Measurements from ENCODE around the gene CASZ1.

CASZ1 gene

DNA sequence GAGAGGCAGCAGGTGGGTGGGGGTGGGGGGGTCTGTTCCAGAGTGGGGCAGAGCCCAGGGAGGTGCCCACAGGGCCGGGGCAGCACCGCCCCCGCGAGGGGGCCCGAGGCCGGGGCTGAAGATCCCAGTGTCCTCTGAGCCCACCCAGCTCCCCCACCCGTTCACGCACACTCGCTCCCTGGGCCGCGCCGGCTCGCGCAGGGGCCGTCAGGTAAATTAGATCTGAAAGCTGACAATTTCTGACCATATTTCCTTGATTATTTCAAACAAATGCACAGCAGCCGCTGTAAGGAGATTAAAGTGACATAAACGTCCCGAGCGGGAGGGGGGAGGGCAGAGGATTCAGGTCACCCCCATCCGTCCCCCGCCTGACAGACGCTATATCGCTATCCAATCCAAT lies 118.0 kb downstream of the CASZ1 start:
- TF ChIP-seq GATA2 (IDR thresholded peaks at IDR 0.05; ENCODE audit: low read depth, low read length) (no peak), GATA3 (IDR thresholded peaks at IDR 0.05; ENCODE audit: low read depth, low read length) (no peak)

DNA sequence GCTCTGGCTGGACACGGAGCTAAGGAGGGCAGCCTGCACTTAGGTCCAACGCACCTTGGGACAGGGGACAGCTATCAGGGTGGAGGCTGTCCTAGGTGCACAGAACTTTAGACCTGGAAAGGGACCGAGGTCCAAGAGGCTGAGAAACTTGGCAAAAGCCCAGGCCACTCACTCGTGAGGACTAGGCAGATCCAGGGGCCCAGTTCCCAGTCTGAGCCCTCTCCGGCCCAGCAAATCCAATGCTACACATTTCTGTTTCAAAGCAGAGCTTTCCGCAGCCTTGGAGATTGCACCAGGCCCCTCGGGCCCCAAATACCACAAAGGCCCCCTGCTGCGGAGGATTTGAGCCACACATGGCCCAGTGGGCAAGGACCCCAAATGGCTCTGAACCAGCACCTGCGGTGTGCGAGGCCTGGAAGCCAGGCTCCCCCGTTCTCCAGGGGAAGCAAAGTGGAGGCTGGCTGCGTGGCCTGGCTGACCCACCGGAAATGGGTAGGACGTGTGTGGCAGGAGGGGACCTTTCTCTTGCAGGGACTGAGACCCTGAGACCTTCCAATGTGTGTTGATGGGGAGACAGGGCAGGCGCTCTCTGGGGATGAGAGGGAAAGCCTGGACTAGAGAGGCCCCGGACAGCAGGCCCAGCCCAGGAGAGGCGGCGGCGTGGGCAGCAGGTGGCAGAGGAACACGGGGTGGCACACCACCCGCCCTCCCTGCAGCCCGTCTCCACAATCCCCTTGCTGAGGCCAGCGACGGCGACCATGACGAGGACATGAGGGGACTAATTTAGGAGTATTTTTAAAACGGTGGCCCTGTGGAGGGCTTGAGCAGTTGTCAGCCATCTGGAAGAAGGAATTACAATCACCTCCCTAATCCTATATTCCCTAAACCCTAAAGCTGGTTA lies 118.7 kb downstream of the CASZ1 start:
- TF ChIP-seq GATA2 (IDR thresholded peaks at IDR 0.05; ENCODE audit: low read depth, low read length), result no peak
- TF ChIP-seq GATA3 (IDR thresholded peaks at IDR 0.05; ENCODE audit: low read depth, low read length), result no peak

DNA sequence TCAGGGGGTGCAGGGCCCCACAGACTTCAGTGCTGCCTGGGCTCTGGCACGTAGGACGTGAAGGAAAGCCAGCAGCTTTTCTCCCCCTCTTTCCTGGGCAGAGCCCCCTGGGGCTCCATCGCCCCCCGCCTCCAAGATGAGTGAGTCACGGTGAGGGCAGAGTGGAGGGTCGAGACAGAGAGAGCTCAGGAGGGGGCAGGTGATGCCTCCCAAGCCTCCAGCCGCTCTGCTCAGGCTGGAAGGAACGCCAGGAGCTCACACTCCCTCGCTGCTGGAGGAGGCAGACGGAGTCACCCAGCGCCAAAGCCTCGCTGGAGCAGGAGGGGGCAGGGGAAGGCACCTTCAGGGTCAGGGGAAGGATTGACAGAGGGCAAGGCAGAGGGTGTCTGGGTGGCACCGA lies 119.5 kb downstream of the CASZ1 start:
- TF ChIP-seq GATA3 (IDR thresholded peaks at IDR 0.05; ENCODE audit: low read depth, low read length), result no peak
- TF ChIP-seq GATA2 (IDR thresholded peaks at IDR 0.05; ENCODE audit: low read depth, low read length), result no peak

DNA sequence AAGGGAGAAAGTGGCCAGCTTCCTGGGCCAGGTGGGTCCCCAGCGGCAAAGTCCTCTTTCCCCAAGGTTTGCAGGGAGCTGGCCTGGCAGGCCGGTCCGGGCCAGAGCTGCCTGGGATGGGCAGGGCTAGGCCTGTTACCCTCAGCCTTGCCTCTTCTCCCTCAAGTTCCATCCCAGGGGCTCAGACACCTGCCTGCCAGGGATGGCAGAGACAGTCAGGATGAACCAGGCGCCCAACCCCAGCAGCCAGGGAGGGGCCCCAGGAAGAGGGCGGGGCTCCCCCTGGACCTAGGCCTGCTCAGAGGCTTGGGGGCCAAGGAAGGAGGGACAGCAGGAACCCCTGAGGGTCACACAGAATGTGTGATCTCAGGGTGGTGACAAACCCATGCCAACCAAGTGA lies 120.6 kb downstream of the CASZ1 start:
- TF ChIP-seq GATA3 (IDR thresholded peaks at IDR 0.05; ENCODE audit: low read depth, low read length) (no peak), GATA2 (IDR thresholded peaks at IDR 0.05; ENCODE audit: low read depth, low read length) (no peak)

DNA sequence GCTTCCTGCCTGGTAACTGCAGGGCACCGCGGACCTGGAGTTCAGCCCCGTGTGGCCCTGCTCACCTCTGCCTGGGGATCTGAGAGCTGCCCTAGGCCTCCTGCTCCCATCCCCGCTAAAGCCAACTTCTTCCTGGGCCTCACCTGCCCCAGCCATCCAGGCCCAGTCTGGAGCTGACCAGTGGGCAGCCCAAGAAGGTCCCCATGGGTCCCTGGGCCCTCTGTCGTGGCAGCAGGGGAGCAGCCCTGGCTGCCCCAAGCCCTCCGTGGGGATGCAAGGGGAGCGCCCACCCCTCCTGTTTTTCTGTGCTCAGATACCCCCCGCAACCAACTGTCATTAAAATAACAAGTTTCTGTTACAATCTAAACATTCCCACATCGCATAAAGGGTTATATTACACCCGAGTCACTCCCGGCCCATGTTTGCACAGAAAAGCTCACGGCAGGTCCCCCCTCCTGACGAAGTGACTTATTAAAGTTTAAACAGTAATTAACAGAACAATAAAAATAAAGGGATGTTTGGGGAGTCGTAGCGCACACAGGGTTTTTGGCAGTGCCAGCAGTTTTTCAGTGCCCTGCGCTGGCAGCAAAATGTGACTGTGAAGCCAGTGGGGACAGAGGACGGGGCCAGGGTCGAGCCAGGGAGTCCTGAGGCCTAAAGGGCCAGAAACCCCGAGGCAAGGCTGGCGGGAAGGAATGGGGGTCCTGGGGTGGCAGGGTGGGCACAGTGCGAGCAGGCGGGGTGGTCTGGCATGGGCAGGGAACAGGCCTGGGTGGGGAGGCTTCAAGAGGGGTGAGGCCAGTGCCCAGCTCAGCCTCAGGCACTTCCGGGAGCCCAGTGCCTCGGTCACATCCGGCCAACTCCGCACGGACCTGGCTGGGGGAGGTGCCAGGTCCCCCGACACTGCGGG lies 121.5 kb downstream of the CASZ1 start:
- no peak for TF ChIP-seq GATA3 (IDR thresholded peaks at IDR 0.05; ENCODE audit: low read depth, low read length)
- no peak for TF ChIP-seq GATA2 (IDR thresholded peaks at IDR 0.05; ENCODE audit: low read depth, low read length)

DNA sequence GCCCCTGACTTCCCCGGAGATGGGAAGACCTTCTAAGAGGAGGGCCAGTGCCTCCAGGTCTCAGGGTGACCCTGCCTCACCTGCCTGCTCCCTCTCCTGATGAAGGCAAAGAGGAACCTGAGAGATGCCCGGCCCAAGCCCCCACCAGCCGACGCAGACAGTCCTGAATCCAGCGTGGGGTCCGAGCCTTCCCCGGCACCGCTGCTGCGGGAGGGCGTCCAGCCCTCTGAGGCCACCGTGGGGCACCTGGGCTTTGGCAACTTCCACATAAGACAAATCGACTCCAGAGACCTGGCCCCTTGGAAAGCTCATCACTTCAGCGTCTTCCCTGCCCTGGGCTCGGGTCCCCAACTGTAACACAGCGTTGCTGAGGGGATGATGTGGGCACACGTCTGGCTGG lies 122.2 kb downstream of the CASZ1 start:
- TF ChIP-seq GATA3 (IDR thresholded peaks at IDR 0.05; ENCODE audit: low read depth, low read length) (no peak), GATA2 (IDR thresholded peaks at IDR 0.05; ENCODE audit: low read depth, low read length) (no peak)

DNA sequence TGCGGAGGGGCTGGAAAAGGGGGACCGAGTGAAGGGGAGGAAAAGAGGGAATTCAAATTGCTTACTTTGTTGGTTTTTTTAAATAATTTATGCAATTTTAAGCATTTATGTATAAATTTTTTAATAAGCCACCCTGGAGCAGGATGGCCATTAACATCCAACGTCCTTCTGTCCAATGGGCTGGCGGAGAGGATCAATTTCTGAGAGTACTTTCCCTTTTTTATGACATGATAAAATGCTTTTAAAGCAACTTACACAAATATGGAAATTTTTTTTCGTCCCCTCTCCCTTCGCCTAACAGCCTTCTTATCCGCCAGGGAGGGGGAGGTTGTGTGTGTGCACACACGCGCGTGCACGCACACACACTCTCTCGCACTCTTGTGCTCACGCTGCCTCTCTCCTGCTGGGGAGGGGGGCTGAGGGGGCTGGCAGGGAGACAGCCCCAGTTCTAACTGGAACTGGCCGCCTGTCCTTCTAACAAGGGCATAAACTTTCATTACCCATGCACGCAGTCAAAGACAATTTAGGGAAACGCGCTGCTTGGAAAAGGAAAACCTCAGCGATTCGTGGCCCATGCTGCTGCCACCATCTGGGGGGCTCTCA lies 123.2 kb downstream of the CASZ1 start:
- no peak for TF ChIP-seq GATA2 (IDR thresholded peaks at IDR 0.05; ENCODE audit: low read depth, low read length)
- no peak for TF ChIP-seq GATA3 (IDR thresholded peaks at IDR 0.05; ENCODE audit: low read depth, low read length)

DNA sequence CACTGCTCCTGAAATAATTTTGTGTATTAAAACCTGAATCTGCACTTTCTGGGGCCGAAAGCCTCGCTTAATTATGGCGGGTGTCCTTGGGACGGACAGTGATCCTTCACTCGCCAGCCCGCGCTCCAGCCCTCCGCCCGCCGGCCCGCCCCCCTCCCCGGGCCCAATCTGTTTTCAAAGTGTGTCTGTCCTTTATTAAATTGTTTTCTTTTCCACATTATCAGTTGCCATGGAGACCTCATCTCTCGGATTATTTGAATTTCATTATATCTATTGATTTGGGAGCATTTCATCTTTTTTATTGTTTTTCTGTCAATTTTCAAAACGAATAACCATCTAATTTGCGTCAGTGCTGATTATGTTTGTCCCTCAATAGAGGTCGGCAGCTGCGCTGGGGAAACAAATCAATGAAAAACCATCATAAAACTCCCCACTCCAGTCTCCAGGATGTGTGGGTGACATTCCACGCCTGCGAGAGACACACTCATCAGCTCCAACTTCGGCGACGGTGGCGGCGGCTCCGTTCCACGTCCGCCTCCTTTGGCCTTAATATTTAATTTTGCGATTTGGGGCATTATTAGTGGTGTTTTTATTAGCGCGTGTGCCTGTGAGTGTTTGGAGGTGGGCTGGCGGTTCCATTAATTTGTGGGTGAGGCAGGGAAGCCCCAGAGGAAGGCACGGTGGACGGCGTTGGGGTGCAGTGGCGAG lies 123.9 kb downstream of the CASZ1 start:
- TF ChIP-seq GATA3 (IDR thresholded peaks at IDR 0.05; ENCODE audit: low read depth, low read length), result no peak
- no peak for TF ChIP-seq GATA2 (IDR thresholded peaks at IDR 0.05; ENCODE audit: low read depth, low read length)

DNA sequence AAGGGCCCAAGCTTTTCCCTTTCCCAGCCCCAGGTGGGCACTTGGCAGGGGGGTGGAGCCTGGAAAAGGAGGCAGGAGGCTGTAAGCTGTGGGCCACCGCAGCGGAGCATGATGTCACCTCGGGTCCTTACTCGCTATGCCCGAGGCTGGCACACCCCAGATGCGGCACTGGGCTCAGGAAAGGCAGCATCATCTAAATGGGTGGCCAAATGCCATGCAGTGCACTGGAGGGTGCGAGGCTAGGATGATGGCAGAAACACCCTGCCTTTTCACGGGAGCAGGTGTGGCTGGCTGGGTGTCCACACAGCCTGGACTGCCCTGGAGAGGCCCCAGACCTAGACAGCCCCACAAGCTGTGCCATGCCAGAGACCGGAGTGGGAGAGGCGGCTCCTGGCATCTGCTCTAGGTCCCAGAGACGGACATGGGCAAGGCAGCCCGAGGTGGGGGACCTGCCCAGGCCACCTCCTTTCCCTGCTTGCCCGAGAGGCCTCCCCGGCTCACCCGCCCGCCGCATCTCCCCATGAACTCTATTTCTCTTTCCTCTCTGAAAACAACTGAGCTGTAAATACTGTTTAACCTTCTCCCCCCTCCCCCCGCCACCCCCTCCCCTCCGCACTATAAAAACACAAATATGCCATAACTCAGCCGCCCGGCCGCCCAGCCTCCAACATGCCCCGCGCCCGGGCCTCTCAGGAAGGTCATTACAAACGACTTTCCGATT lies 124.7 kb downstream of the CASZ1 start:
- TF ChIP-seq GATA3 (IDR thresholded peaks at IDR 0.05; ENCODE audit: low read depth, low read length) (no peak), GATA2 (IDR thresholded peaks at IDR 0.05; ENCODE audit: low read depth, low read length) (no peak)

DNA sequence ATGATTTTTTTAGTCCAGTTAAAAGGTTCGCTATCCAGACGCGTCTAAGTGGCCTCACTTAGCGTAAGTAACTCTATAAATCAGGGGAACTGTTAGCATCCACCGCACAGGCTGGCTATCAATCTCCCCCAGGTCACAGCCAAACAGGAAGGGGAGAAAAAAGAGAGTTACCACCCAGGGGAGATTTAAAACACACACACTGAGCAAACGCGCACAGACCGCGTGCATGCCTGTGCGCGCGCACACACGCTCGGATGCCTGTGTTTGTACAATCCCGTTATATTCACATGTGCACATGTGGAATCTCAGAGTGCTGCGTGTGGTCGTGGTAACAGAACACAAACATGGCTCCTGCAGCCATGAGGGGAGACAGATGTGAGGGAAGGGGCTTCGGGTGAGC lies 125.4 kb downstream of the CASZ1 start:
- TF ChIP-seq GATA3 (IDR thresholded peaks at IDR 0.05; ENCODE audit: low read depth, low read length) (no peak), GATA2 (IDR thresholded peaks at IDR 0.05; ENCODE audit: low read depth, low read length) (no peak)

DNA sequence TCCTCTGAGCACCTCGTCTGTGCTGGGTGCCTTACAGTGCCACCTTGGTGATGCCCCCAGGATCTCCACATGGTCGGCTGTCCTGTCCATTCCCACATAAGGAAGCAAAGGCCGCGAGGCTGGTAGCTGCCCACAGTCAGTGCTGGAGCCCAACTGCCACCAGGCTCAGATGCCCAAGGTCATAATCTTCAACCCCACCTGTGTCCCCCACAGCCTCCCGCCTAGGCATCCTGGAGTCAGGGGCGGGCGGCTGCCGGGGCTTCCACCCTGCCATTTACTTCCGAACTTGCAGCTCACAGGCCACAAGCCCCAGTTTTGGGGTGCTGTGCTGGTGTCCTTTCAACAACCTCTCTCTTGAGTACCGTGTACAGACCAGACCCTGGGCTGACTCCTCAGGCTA lies 126.3 kb downstream of the CASZ1 start:
- TF ChIP-seq GATA3 (IDR thresholded peaks at IDR 0.05; ENCODE audit: low read depth, low read length) (no peak), GATA2 (IDR thresholded peaks at IDR 0.05; ENCODE audit: low read depth, low read length) (no peak)

DNA sequence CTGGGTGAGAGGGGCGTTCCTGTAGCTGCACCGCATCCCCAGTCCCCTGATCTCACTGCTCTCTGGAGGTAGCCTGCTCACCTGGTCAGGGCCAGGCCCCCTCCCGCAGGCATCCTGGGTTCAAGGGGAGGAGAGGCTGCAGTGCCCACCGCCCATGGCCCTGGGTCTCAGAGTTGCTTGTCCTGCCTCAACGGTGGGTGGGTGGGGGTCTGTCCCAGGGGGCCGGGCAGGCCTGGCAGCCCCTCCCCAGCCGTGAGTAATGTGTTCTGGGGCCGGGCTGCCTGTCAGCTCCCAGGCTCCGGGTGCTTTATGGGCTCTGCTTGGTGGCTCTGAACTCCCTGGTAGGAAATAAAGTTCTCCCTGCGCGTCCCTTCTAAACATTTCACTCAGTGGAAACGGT lies 126.9 kb downstream of the CASZ1 start:
- no peak for TF ChIP-seq GATA3 (IDR thresholded peaks at IDR 0.05; ENCODE audit: low read depth, low read length)
- TF ChIP-seq GATA2 (IDR thresholded peaks at IDR 0.05; ENCODE audit: low read depth, low read length), result no peak

Measured in SH-SY5Y (cell line).